ENCODE data around the gene QKI. TPM values are rescaled to one million over a fixed set of nuclear protein-coding genes. Genes with fewer than 3 reads are reported as not detected.
"Not testable (repeated sequence)": the region's sequence is repeated elsewhere in the genome, so short reads cannot be mapped to it uniquely, and the experiment has no call there.

QKI gene
- total RNA-seq, 4 donors from 2014 or later = 8.4 to 107 (median 37.1) TPM

- no peak for TF ChIP-seq POLR2A (IDR thresholded peaks at IDR 0.05)
- no peak for TF ChIP-seq CTCF (IDR thresholded peaks at IDR 0.05)
- Histone ChIP-seq H3K4me3 (no peak overlapping the region), H3K27me3 (no peaks in the 10 kb centered on the region), H3K27ac (no peak overlapping the region), H3K9me3 (no peaks in the 10 kb centered on the region), H3K36me3 (no peaks in the 10 kb centered on the region), H3K4me1 (no peaks in the 10 kb centered on the region)
- DNase-seq = no peak
These were observed 52.4 kb downstream of the QKI start for GRCh38 chr6:163466839-163467390.

GRCh38 chr6:163468738-163469137, 54.2 kb downstream of the QKI start:
- H3K4me3 ChIP-seq = no peak overlapping the region
- H3K9me3 ChIP-seq = no peaks in the 10 kb centered on the region
- no peaks in the 10 kb centered on the region for H3K27me3 ChIP-seq
- H3K4me1 ChIP-seq = no peaks in the 10 kb centered on the region
- H3K36me3 ChIP-seq = no peaks in the 10 kb centered on the region
- no peak overlapping the region for H3K27ac ChIP-seq
- no peak for DNase-seq
- TF ChIP-seq CTCF (IDR thresholded peaks at IDR 0.05) = no peak
- TF ChIP-seq POLR2A (IDR thresholded peaks at IDR 0.05) = no peak

GRCh38 chr6:163469459-163469985, 55.0 kb downstream of the QKI start:
- H3K27me3 ChIP-seq = no peaks in the 10 kb centered on the region
- H3K36me3 ChIP-seq = no peaks in the 10 kb centered on the region
- TF ChIP-seq POLR2A (IDR thresholded peaks at IDR 0.05) (no peak), CTCF (IDR thresholded peaks at IDR 0.05) (no peak)
- no peak overlapping the region for H3K4me3 ChIP-seq
- H3K27ac ChIP-seq = no peak overlapping the region
- no peaks in the 10 kb centered on the region for H3K4me1 ChIP-seq
- DNase-seq = no peak
- H3K9me3 ChIP-seq = no peaks in the 10 kb centered on the region

GRCh38 chr6:163470611-163471010, 56.1 kb downstream of the QKI start:
- Histone ChIP-seq H3K36me3 (no peaks in the 10 kb centered on the region), H3K9me3 (no peaks in the 10 kb centered on the region), H3K4me3 (no peak overlapping the region), H3K27me3 (no peaks in the 10 kb centered on the region), H3K27ac (no peak overlapping the region), H3K4me1 (no peaks in the 10 kb centered on the region)
- TF ChIP-seq CTCF (IDR thresholded peaks at IDR 0.05) (no peak), POLR2A (IDR thresholded peaks at IDR 0.05) (no peak)
- DNase-seq = no peak

- H3K4me1 ChIP-seq = no peaks in the 10 kb centered on the region
- peaks cover 0 to 3% (median 0%) of the 10 kb centered on the region in 3 donors for H3K36me3 ChIP-seq
- no peak overlapping the region for H3K27ac ChIP-seq
- H3K27me3 ChIP-seq = no peaks in the 10 kb centered on the region
- no peak for DNase-seq
- no peaks in the 10 kb centered on the region for H3K9me3 ChIP-seq
- TF ChIP-seq POLR2A (IDR thresholded peaks at IDR 0.05) = no peak
- no peak overlapping the region for H3K4me3 ChIP-seq
These were observed 60.1 kb downstream of the QKI start for GRCh38 chr6:163474581-163474980.

GRCh38 chr6:163476946-163477345, 62.4 kb downstream of the QKI start:
- H3K4me3 ChIP-seq, H3K27me3 ChIP-seq, DNase-seq, H3K4me1 ChIP-seq, H3K36me3 ChIP-seq, H3K27ac ChIP-seq, H3K9me3 ChIP-seq: not testable (repeated sequence)

GRCh38 chr6:163483107-163483506, 68.6 kb downstream of the QKI start:
- TF ChIP-seq CTCF (IDR thresholded peaks at IDR 0.05) (no peak), POLR2A (IDR thresholded peaks at IDR 0.05) (no peak)
- Histone ChIP-seq H3K4me3 (no peak overlapping the region), H3K36me3 (peaks cover 0 to 8% (median 0%) of the 10 kb centered on the region in 3 donors), H3K4me1 (no peaks in the 10 kb centered on the region), H3K27me3 (no peaks in the 10 kb centered on the region), H3K27ac (no peak overlapping the region), H3K9me3 (no peaks in the 10 kb centered on the region)
- DNase-seq = no peak
